GM19025 (cell line): Measurements from ENCODE around the gene POLR3K.
"Not testable (repeated sequence)": the region's sequence is repeated elsewhere in the genome, so short reads cannot be mapped to it uniquely, and the experiment has no call there.

Experiments
- ATAC-seq: cut with Tn5 transposase; IDR thresholded peaks from one replicate; pipeline ENCODE4 v1.9.1; 2021; ENCODE audit warnings: mild to moderate bottlenecking, low read depth, moderate library complexity; ENCODE audit not compliant: unreplicated experiment

Gene POLR3K

DNA sequence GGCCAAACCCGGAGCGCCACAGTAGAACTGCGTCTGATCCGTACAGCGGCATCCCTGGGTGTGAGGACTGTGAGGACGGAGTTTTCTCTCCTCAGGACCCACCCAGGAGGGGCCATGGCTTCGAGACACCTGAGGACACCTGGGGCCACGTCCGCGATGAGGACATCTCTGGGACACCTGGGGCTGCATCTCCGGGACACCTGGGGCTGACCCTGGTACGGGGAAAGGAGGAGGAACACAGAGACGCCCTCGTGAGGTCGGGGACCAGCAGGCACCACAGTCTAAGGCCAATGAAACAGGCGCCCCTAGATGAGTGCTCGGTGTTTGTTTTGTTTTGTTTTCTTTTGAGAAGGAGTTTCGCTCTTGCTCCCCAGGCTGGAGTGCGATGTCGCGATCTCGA, 29.3 kb downstream of the POLR3K start:
- not testable (repeated sequence) for ATAC-seq

DNA sequence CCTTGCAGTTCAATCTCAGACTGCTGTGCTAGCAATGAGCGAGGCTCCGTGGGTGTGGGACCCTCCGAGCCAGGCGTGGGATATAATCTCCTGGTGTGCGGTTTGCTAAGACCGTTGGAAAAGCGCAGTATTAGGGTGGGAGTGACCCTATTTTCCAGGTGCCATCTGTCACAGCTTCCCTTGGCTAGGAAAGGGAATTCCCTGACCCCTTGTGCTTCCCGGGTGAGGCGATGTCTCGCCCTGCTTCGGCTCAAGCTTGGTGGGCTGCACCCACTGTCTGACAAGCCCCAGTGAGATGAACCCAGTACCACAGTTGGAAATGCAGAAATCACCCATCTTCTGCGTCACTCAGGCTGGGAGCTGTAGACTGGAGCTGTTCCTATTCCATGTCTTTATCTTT, 32.5 kb downstream of the POLR3K start:
- not testable (repeated sequence) for ATAC-seq

DNA sequence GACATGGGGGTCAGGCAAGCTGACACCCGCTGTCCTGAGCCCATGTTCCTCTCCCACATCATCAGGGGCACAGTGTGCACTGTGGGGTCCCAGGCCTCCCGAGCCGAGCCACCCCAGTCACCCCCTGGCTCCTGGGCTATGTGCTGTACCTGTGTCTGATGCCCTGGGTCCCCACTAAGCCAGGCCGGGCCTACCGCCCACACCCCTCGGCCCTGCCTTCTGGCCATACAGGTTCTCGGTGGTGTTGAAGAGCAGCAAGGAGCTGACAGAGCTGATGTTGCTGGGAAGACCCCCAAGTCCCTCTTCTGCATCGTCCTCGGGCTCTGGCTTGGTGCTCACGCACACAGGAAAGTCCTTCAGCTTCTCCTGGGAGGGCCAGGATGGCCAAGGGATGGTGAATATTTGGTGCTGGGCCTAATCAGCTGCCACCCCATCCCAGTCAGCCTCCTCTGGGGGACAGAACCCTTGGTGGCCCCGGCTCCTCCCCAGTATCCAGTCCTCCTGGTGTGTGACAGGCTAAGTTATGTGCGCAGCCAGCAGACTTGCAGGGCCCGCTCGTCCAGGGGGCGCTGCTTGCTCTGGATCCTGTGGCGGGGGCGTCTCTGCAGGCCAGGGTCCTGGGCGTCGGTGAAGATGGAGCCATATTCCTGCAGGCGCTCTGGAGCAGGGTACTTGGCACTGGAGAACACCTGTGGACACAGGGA, 36.2 kb downstream of the POLR3K start:
- ATAC-seq = not testable (repeated sequence)

DNA sequence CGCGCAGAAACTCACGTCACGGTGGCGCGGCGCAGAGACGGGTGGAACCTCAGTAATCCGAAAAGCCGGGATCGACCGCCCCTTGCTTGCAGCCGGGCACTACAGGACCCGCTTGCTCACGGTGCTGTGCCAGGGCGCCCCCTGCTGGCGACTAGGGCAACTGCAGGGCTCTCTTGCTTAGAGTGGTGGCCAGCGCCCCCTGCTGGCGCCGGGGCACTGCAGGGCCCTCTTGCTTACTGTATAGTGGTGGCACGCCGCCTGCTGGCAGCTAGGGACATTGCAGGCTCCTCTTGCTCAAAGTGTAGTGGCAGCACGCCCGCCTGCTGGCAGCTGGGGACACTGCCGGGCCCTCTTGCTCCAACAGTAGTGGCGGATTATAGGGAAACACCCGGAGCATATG, 42.6 kb downstream of the POLR3K start:
- ATAC-seq = not testable (repeated sequence)

DNA sequence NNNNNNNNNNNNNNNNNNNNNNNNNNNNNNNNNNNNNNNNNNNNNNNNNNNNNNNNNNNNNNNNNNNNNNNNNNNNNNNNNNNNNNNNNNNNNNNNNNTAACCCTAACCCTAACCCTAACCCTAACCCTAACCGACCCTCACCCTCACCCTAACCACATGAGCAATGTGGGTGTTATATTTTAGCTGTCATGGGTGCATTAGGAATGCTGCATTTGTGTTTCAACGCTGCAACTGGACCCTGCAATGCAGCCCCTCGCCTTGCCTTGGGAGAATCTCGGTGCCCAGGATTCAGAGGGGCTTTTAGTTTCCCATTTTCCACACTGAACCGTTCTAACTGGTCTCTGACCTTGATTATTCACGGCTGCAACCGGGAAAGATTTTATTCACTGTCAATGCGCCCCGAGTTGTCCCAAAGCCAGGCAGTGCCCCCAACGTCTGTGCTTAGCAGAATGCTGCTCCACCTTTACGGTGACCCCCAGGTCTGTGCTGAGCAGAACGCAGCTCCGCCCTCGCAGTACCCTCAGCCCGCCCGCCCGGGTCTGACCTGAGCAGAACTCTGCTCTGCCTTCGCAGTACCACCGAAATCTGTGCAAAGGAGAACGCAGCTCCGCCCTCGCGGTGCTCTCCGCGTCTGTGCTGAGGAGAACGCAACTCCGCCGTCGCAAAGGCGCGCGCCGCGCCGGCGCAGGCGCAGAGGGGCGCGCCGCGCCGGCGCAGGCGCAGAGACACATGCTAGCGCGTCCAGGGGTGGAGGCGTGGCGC, 43.3 kb downstream of the POLR3K start:
- no peak for ATAC-seq
